KMS-11 (cell line): ENCODE data around the gene ENO4.

Source experiments
- H2AFZ ChIP-seq: fragments of 200-600 bp; sonication (generic); 2 replicates; pipeline ENCODE4 v1.6.1; 2016; ENCODE audit warnings: antibody characterized with exemption, mixed run types, low read depth
- H3K27ac ChIP-seq: fragments of 200-600 bp; sonication (generic); 2 replicates; pipeline ENCODE4 v1.6.1; 2016; ENCODE audit warnings: mild to moderate bottlenecking, mixed run types
- H3K27me3 ChIP-seq: fragments of 200-600 bp; sonication (generic); 2 replicates; pipeline ENCODE4 v1.6.1; 2017; ENCODE audit warnings: mild to moderate bottlenecking, low read depth, mixed run types, moderate library complexity; ENCODE audit not compliant: insufficient read depth
- H3K36me3 ChIP-seq: fragments of 200-600 bp; sonication (generic); 2 replicates; pipeline ENCODE4 v1.6.1; 2017; ENCODE audit warnings: mild to moderate bottlenecking, mixed run types; ENCODE audit not compliant: insufficient read depth
- H3K4me1 ChIP-seq: fragments of 200-600 bp; sonication (generic); 2 replicates; pipeline ENCODE4 v1.6.1; 2016; ENCODE audit warnings: mild to moderate bottlenecking, low read depth, mixed run types; ENCODE audit not compliant: poor library complexity, severe bottlenecking
- H3K4me2 ChIP-seq: fragments of 200-600 bp; sonication (generic); 2 replicates; pipeline ENCODE4 v1.7.0; 2016; ENCODE audit warnings: mild to moderate bottlenecking, mixed run types
- H3K4me3 ChIP-seq: fragments of 200-600 bp; sonication (generic); IDR thresholded peaks from 2 replicates; pipeline ENCODE4 v1.6.1; 2017; ENCODE audit warnings: low read depth, low read length, mixed read lengths; ENCODE audit not compliant: insufficient read depth
- H3K79me2 ChIP-seq: fragments of 200-600 bp; sonication (generic); 2 replicates; pipeline ENCODE4 v1.6.1; 2016; ENCODE audit warnings: low read depth, mixed run types; ENCODE audit not compliant: insufficient read depth
- H3K9ac ChIP-seq: fragments of 200-600 bp; sonication (generic); 2 replicates; pipeline ENCODE4 v1.6.1; 2016; ENCODE audit warnings: mild to moderate bottlenecking, mixed run types
- H4K20me1 ChIP-seq: fragments of 200-600 bp; sonication (generic); 2 replicates; pipeline ENCODE4 v1.6.1; 2016; ENCODE audit warnings: mild to moderate bottlenecking, mixed run types; ENCODE audit not compliant: insufficient read depth
- CTCF ChIP-seq: fragments of 200-600 bp; sonication (generic); conservative IDR thresholded peaks from 2 replicates; pipeline ENCODE4 v1.6.1; 2017; ENCODE audit warnings: low read depth, mild to moderate bottlenecking, antibody characterized with exemption, low read length, moderate library complexity, mixed read lengths

The ENO4 gene

GRCh38 chr10:116802876-116803275 is 46.4 kb upstream of the ENO4 start:
- H3K4me2 ChIP-seq, result no peak overlapping the region

GRCh38 chr10:116803451-116804249 is 45.6 kb upstream of the ENO4 start:
- Histone ChIP-seq H3K9ac (no peak overlapping the region), H3K27ac (no peak overlapping the region), H3K36me3 (no peaks in the 10 kb centered on the region), H3K4me3 (no peak overlapping the region), H3K4me1 (no peaks in the 10 kb centered on the region), H3K4me2 (no peak overlapping the region), H3K27me3 (no peaks in the 10 kb centered on the region), H2AFZ (no peak overlapping the region), H4K20me1 (no peaks in the 10 kb centered on the region), H3K79me2 (no peaks in the 10 kb centered on the region)
- no peak for TF ChIP-seq CTCF

More at GRCh38 chr10:116802876-116803275, 46.4 kb upstream of the ENO4 start:
- Histone ChIP-seq H3K4me3 (no peak overlapping the region), H3K4me1 (no peaks in the 10 kb centered on the region), H3K27me3 (no peaks in the 10 kb centered on the region), H2AFZ (no peak overlapping the region), H3K79me2 (no peaks in the 10 kb centered on the region), H3K9ac (no peak overlapping the region), H4K20me1 (no peaks in the 10 kb centered on the region), H3K27ac (no peak overlapping the region), H3K36me3 (no peaks in the 10 kb centered on the region)
- TF ChIP-seq CTCF, result no peak

- Histone ChIP-seq H3K4me1 (no peaks in the 10 kb centered on the region), H3K4me3 (no peak overlapping the region), H2AFZ (no peak overlapping the region), H3K79me2 (no peaks in the 10 kb centered on the region), H3K27ac (no peak overlapping the region), H3K36me3 (no peaks in the 10 kb centered on the region), H3K27me3 (no peaks in the 10 kb centered on the region), H3K9ac (no peak overlapping the region), H4K20me1 (no peaks in the 10 kb centered on the region), H3K4me2 (no peak overlapping the region)
- no peak for TF ChIP-seq CTCF
Measured at GRCh38 chr10:116808706-116809105, 40.6 kb upstream of the ENO4 start.

GRCh38 chr10:116809483-116810119 is 39.7 kb upstream of the ENO4 start:
- Histone ChIP-seq H3K27ac (no peak overlapping the region), H3K4me3 (no peak overlapping the region), H3K4me2 (no peak overlapping the region), H3K27me3 (no peaks in the 10 kb centered on the region), H3K36me3 (no peaks in the 10 kb centered on the region), H3K9ac (no peak overlapping the region), H4K20me1 (no peaks in the 10 kb centered on the region), H3K79me2 (no peaks in the 10 kb centered on the region), H2AFZ (no peak overlapping the region), H3K4me1 (no peaks in the 10 kb centered on the region)
- 0 out of 2 replicates have a peak, but pooled peaks have one; percentile 24 for TF ChIP-seq CTCF
